ENCODE measurements around the gene ZNF598.
"Not testable (repeated sequence)": the region's sequence is repeated elsewhere in the genome, so short reads cannot be mapped to it uniquely, and the experiment has no call there.

The ZNF598 gene

DNA sequence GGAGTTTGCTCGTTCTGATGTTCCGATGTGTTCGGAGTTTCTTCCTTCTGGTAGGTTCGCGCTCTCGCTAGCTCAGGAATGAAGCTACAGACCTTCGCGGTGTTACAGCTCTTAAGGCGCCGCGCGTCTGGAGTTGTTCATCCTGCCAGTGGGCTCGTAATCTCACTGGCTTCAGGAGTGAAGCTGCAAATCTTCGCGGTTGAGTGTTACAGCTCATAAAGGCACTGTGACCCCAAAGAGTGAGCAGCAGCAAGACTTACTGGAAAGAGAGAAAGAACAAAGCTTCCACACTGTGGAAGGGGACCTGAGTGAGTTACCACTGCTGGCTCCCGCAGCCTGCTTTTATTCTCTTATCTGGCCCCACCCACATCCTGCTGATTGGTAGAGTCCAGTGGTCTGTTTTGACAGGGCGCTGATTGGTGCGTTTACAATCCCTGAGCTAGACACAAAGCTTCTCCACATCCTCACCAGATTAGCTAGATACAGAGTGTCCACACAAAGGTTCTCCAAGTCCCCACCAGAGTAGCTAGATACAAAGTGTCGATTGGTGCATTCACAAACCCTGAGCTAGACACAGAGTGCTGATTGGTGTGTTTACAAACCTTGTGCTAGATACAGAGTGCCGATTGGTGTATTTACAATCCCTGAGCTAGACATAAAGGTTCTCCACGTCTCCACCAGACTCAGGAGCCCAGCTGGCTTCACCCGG lies 52.0 kb downstream of the ZNF598 start:
- not testable (repeated sequence) for DNase-seq

DNA sequence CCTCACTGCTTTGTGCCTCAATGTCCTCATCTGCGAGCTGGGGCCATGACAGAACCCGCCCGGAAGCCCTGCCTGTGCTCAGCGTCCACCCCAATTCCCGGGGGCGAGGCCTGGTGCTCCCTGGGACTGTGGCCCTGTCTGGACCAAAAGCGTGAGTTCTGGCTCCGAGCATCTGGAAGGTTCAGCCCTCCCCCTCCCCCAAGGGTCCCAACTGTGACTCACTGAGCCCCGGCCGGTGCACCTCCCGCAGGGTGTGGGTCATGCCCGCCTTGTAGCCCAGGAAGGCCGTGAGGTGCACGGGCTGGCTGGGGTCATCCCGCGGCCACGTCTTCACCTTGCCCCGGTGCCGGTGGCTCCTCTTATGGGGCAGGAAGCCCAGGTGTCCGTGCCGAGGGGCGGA lies 55.9 kb downstream of the ZNF598 start:
- no peak for DNase-seq

DNA sequence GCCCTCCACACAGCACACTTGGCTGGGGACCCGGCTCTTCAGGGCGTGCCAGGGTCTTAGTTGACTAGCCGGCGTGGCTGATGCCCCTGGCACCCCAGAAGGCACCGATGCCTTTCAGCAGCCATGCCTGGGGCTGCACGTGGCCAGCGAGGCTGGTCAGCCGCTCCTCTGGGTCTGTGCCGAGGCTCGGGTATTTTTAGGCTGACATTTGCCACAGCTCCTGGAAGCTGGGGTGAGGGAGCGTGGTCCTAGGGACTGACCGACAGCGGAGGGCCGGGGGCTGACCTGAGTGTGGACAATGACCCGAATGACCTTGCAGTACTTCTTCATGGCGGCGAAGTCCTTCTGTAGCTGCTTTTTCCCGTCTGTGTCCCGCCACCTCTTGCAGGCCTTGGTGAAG lies 59.1 kb downstream of the ZNF598 start:
- DNase-seq = no peak

DNA sequence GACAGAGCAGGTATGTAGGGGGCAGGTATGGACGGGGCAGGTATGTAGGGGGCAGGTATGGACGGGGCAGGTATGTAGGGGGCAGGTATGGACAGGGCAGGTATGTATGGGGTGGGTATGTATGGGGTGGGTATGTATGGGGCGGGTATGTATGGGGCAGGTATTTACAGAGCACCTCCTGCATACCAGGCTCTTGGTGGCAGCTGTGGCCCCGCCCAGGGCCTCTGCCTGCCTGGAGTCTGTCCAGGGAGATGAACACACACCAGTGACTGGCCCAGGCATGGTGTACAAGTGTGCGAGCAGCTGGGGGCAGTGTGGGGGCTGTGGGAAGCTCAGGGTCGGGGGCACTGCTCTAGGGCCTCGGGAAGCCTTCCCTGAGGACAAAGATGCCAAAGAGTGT lies 59.6 kb downstream of the ZNF598 start:
- no peak for DNase-seq

DNA sequence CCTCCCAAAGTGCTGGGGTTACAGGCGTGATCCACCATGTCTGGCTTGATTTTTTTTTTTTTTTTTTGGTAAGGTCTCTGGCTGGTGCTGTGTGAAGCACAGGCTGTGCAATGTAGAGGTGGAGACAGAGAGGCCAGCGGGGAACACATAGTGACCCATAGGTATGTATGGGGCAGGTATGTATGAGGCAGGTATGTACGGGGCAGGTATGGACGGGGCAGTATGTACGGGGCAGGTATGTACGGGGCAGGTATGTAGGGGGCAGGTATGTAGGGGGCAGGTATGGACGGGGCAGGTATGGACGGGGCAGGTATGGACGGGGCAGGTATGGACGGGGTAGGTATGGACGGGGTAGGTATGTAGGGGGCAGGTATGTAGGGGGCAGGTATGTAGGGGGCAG lies 60.1 kb downstream of the ZNF598 start:
- DNase-seq = no peak
